Stimulated activated naive B cell treated with anti-CD40 and anti-IgM and Interleukin-4, amounts not matched to agents 10 μg/mL and 1 μg/mL and 100 μg/mL, for 72 hours (primary cell): Measurements from ENCODE around the gene SYNM.

Experiments
- ATAC-seq, 2 donors: fragments of 150-1000 bp; cut with Tn5 transposase; replicated peaks; 2 replicates each; pipeline ENCODE4 v1.10.0; 2021; ENCODE audit warnings: moderate library complexity in 1 of 2
- DNase-seq: peaks from one replicate; pipeline ENCODE4 v3.0.0; 2021
- H3K27ac Mint-ChIP-seq: one replicate; pipeline ENCODE4 v1.8.0; 2022; ENCODE audit warnings: mild to moderate bottlenecking, mixed read lengths
- H3K27me3 Mint-ChIP-seq, 2 donors: one replicate each; pipeline ENCODE4 v1.8.0; 2022; ENCODE audit warnings: mixed read lengths in 2 of 2
- H3K36me3 Mint-ChIP-seq, 2 donors: one replicate each; pipeline ENCODE4 v1.8.0; 2022; ENCODE audit warnings: mixed read lengths in 2 of 2, mild to moderate bottlenecking in 1 of 2
- H3K4me1 Mint-ChIP-seq, 2 donors: one replicate each; pipeline ENCODE4 v1.8.0; 2022; ENCODE audit warnings: mixed read lengths in 2 of 2, mild to moderate bottlenecking in 1 of 2
- H3K4me3 Mint-ChIP-seq, 2 donors: one replicate each; pipeline ENCODE4 v1.8.0; 2022; ENCODE audit warnings: mild to moderate bottlenecking in 2 of 2, mixed read lengths in 2 of 2, moderate library complexity in 1 of 2
- H3K9me3 Mint-ChIP-seq, 2 donors: one replicate each; pipeline ENCODE4 v1.8.0; 2022; ENCODE audit warnings: mixed read lengths in 2 of 2, mild to moderate bottlenecking in 1 of 2

The SYNM gene

GRCh38 chr15:99176757-99177156, 71.9 kb downstream of the SYNM start:
- H3K4me1 Mint-ChIP-seq, result no peaks in the 10 kb centered on the region
- DNase-seq, result no peak
- no peak for ATAC-seq
- no peak overlapping the region for H3K27ac Mint-ChIP-seq
- H3K36me3 Mint-ChIP-seq, result no peaks in the 10 kb centered on the region
- no peaks in the 10 kb centered on the region for H3K9me3 Mint-ChIP-seq
- no peaks in the 10 kb centered on the region for H3K27me3 Mint-ChIP-seq
- H3K4me3 Mint-ChIP-seq, result no peak overlapping the region

- H3K27me3 Mint-ChIP-seq, result peaks cover 0 to under 1% of the 10 kb centered on the region in 2 donors
- H3K27ac Mint-ChIP-seq, result no peak overlapping the region
- DNase-seq (no peak), ATAC-seq (no peak)
- H3K4me3 Mint-ChIP-seq, result no peak overlapping the region
- no peaks in the 10 kb centered on the region for H3K9me3 Mint-ChIP-seq
- no peaks in the 10 kb centered on the region for H3K36me3 Mint-ChIP-seq
- no peaks in the 10 kb centered on the region for H3K4me1 Mint-ChIP-seq
These were observed 72.8 kb downstream of the SYNM start for GRCh38 chr15:99177679-99178078.

- peaks cover 0 to 4% of the 10 kb centered on the region in 2 donors for H3K27me3 Mint-ChIP-seq
- no peak for DNase-seq
- H3K4me1 Mint-ChIP-seq, result no peaks in the 10 kb centered on the region
These were observed 75.4 kb downstream of the SYNM start for GRCh38 chr15:99180086-99180963.

DNA sequence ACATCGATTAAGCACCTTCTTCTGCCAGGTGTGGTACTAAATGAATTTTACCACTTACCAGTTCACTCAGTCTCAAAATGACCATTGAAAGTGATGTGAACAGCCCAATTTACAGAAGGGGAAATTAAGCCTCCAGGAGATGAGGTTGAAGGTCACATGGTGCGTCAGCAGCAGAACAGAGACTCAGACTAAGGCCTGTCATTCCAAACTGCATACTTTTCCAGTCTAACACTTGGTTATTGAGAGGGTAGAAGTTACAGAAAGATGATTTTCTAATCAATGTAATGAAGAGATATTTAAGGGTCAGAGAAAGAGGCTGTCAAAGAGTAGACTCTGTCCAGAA, 76.1 kb downstream of the SYNM start:
- DNase-seq (no peak), ATAC-seq (no peak)
- H3K27ac Mint-ChIP-seq, result no peak overlapping the region
- peaks cover 0 to 4% of the 10 kb centered on the region in 2 donors for H3K27me3 Mint-ChIP-seq
- H3K9me3 Mint-ChIP-seq, result no peaks in the 10 kb centered on the region
- peaks cover 0 to 3% of the 10 kb centered on the region in 2 donors for H3K36me3 Mint-ChIP-seq
- H3K4me3 Mint-ChIP-seq, result no peak overlapping the region
- no peaks in the 10 kb centered on the region for H3K4me1 Mint-ChIP-seq

More at GRCh38 chr15:99180086-99180963, 75.4 kb downstream of the SYNM start:
- no peak overlapping the region for H3K4me3 Mint-ChIP-seq
- no peak for ATAC-seq
- H3K9me3 Mint-ChIP-seq, result no peaks in the 10 kb centered on the region
- peaks cover 0 to 3% of the 10 kb centered on the region in 2 donors for H3K36me3 Mint-ChIP-seq
- H3K27ac Mint-ChIP-seq, result no peak overlapping the region

- Mint-ChIP-seq H3K27me3 (peaks cover 0 to 4% of the 10 kb centered on the region in 2 donors), H3K9me3 (no peaks in the 10 kb centered on the region), H3K36me3 (peaks cover 0 to 3% of the 10 kb centered on the region in 2 donors), H3K4me3 (no peak overlapping the region), H3K4me1 (no peaks in the 10 kb centered on the region), H3K27ac (no peak overlapping the region)
- DNase-seq (no peak), ATAC-seq (no peak)
These were observed 76.7 kb downstream of the SYNM start for GRCh38 chr15:99181545-99181971.

DNA sequence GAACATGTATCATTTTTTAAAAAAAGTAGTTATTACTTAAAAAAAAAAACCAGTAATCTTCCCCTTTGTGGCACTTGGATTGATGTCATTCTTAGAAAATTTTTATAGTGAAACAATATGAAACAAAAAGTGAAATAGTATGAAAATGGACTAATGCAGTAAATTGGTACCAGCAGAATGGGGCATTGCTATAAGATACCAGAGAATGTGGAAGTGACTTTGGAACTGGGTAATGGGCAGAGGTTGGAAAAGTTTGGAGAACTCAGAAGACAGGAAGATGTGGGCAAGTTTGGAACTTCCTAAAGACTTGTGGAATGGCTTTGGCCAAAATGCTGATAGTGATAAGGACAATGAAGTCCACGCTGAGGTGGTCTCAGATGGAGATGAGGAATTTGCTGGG, 77.9 kb downstream of the SYNM start:
- Mint-ChIP-seq H3K4me3 (no peak overlapping the region), H3K27ac (no peak overlapping the region), H3K9me3 (no peaks in the 10 kb centered on the region), H3K27me3 (peaks cover 0 to 4% of the 10 kb centered on the region in 2 donors), H3K36me3 (peaks cover 0 to 3% of the 10 kb centered on the region in 2 donors), H3K4me1 (no peaks in the 10 kb centered on the region)
- DNase-seq, result no peak
- no peak for ATAC-seq
